ENCODE data around the gene JCAD.

Gene JCAD

GRCh38 chr10:30057894-30058556 lies 1.4 kb downstream of the JCAD start:
- DNase-seq, result peak; percentile 28 to 40

GRCh38 chr10:30057421-30057841 lies 2.0 kb downstream of the JCAD start:
- H3K14ac ChIP-seq (ENCODE audit: low read length), result no peak overlapping the region
- H3K36me3 ChIP-seq (ENCODE audit: control insufficient read depth in 1 of 2, insufficient read depth in 2 of 2, low read length in 2 of 2), result no peaks in the 10 kb centered on the region
- H3K27me3 ChIP-seq (ENCODE audit: insufficient read depth, low read length), result no peaks in the 10 kb centered on the region
- H2BK5ac ChIP-seq (ENCODE audit: low read depth, low read length, poor library complexity), result no peak overlapping the region
- peak overlapping the region; percentile 98 for H3K4me2 ChIP-seq (ENCODE audit: low read length)
- H3K23ac ChIP-seq (ENCODE audit: low read length), result no peak overlapping the region
- H3K27ac ChIP-seq (ENCODE audit: low read depth, low read length), result peak overlapping the region; percentile 68
- H2AK5ac ChIP-seq (ENCODE audit: low read length), result no peak overlapping the region
- no peak overlapping the region for H3K4me3 ChIP-seq (ENCODE audit: low read depth, low read length)
- H3K9me3 ChIP-seq (ENCODE audit: insufficient read depth, low read depth, low read length), result no peaks in the 10 kb centered on the region
- H2BK12ac ChIP-seq (ENCODE audit: low read length), result no peak overlapping the region
- H4K91ac ChIP-seq (ENCODE audit: low read depth, low read length), result no peak overlapping the region
- H3K4me1 ChIP-seq (ENCODE audit: control insufficient read depth in 1 of 2, insufficient read depth in 2 of 2, low read length in 2 of 2), result peaks cover 7 to 13% of the 10 kb centered on the region in 2 experiments
- WGBS (ENCODE audit: extremely low coverage, insufficient coverage, insufficient read length), result no CpG with 5 or more reads among the region's 5 CpGs
- H4K8ac ChIP-seq (ENCODE audit: low read depth, low read length), result no peak overlapping the region
- peaks cover 5% of the 10 kb centered on the region for H3K79me2 ChIP-seq (ENCODE audit: control insufficient read depth, insufficient read depth, low read length, poor library complexity)
- no peak overlapping the region for H4K12ac ChIP-seq (ENCODE audit: low read depth, low read length)
- H3K4ac ChIP-seq (ENCODE audit: low read depth, low read length), result no peak overlapping the region
- H2AFZ ChIP-seq (ENCODE audit: insufficient read depth, low read length, poor library complexity), result no peak overlapping the region
- H3K79me1 ChIP-seq (ENCODE audit: low read length), result peaks cover 14% of the 10 kb centered on the region
- DNase-seq, result peak; percentile 94 to 97
- no peak overlapping the region for H2BK120ac ChIP-seq (ENCODE audit: insufficient read depth, low read length, poor library complexity)
- no peak overlapping the region for H3K9ac ChIP-seq (ENCODE audit: low read length)
- H3K18ac ChIP-seq (ENCODE audit: low read length), result no peak overlapping the region

More at GRCh38 chr10:30057894-30058556, 1.4 kb downstream of the JCAD start:
- H3K79me2 ChIP-seq (ENCODE audit: control insufficient read depth, insufficient read depth, low read length, poor library complexity), result peaks cover 5% of the 10 kb centered on the region
- H3K23ac ChIP-seq (ENCODE audit: low read length), result no peak overlapping the region
- H3K18ac ChIP-seq (ENCODE audit: low read length), result no peak overlapping the region
- H2BK12ac ChIP-seq (ENCODE audit: low read length), result peak overlapping the region; percentile 51
- peak overlapping the region; percentile 68 for H3K27ac ChIP-seq (ENCODE audit: low read depth, low read length)
- H3K4ac ChIP-seq (ENCODE audit: low read depth, low read length), result no peak overlapping the region
- H3K79me1 ChIP-seq (ENCODE audit: low read length), result peaks cover 14% of the 10 kb centered on the region
- WGBS (ENCODE audit: extremely low coverage, insufficient coverage, insufficient read length), result no CpG with 5 or more reads among the region's 13 CpGs
- no peaks in the 10 kb centered on the region for H3K36me3 ChIP-seq (ENCODE audit: control insufficient read depth in 1 of 2, insufficient read depth in 2 of 2, low read length in 2 of 2)
- no peaks in the 10 kb centered on the region for H3K9me3 ChIP-seq (ENCODE audit: insufficient read depth, low read depth, low read length)
- H3K4me1 ChIP-seq (ENCODE audit: control insufficient read depth in 1 of 2, insufficient read depth in 2 of 2, low read length in 2 of 2), result peaks cover 7 to 13% of the 10 kb centered on the region in 2 experiments
- peak overlapping the region; percentile 18 for H2AK5ac ChIP-seq (ENCODE audit: low read length)
- H3K14ac ChIP-seq (ENCODE audit: low read length), result peak overlapping the region; percentile 81
- H3K4me2 ChIP-seq (ENCODE audit: low read length), result peak overlapping the region; percentile 98
- H4K8ac ChIP-seq (ENCODE audit: low read depth, low read length), result peak overlapping the region; percentile 42
- peak overlapping the region; percentile 56 for H2BK120ac ChIP-seq (ENCODE audit: insufficient read depth, low read length, poor library complexity)
- H2BK5ac ChIP-seq (ENCODE audit: low read depth, low read length, poor library complexity), result peak overlapping the region; percentile 36
- peak overlapping the region; percentile 34 for H3K9ac ChIP-seq (ENCODE audit: low read length)
- peak overlapping the region; percentile 90 for H4K91ac ChIP-seq (ENCODE audit: low read depth, low read length)
- H3K4me3 ChIP-seq (ENCODE audit: low read depth, low read length), result peak overlapping the region; percentile 92
- H4K12ac ChIP-seq (ENCODE audit: low read depth, low read length), result no peak overlapping the region
- H3K27me3 ChIP-seq (ENCODE audit: insufficient read depth, low read length), result no peaks in the 10 kb centered on the region
- H2AFZ ChIP-seq (ENCODE audit: insufficient read depth, low read length, poor library complexity), result peak overlapping the region; percentile 85

- Histone ChIP-seq H3K36me3 (ENCODE audit: control insufficient read depth in 1 of 2, insufficient read depth in 2 of 2, low read length in 2 of 2) (no peaks in the 10 kb centered on the region), H4K8ac (ENCODE audit: low read depth, low read length) (no peak overlapping the region), H3K14ac (ENCODE audit: low read length) (no peak overlapping the region), H2BK120ac (ENCODE audit: insufficient read depth, low read length, poor library complexity) (no peak overlapping the region), H2AK5ac (ENCODE audit: low read length) (no peak overlapping the region), H3K4me1 (ENCODE audit: control insufficient read depth in 1 of 2, insufficient read depth in 2 of 2, low read length in 2 of 2) (peaks cover 7 to 13% of the 10 kb centered on the region in 2 experiments), H3K9me3 (ENCODE audit: insufficient read depth, low read depth, low read length) (no peaks in the 10 kb centered on the region), H3K27me3 (ENCODE audit: insufficient read depth, low read length) (no peaks in the 10 kb centered on the region), H3K18ac (ENCODE audit: low read length) (no peak overlapping the region), H4K12ac (ENCODE audit: low read depth, low read length) (no peak overlapping the region), H2BK12ac (ENCODE audit: low read length) (no peak overlapping the region), H3K23ac (ENCODE audit: low read length) (no peak overlapping the region), H3K4ac (ENCODE audit: low read depth, low read length) (no peak overlapping the region), H3K79me1 (ENCODE audit: low read length) (peaks cover 14% of the 10 kb centered on the region), H3K4me2 (ENCODE audit: low read length) (peak overlapping the region; percentile 46), H3K79me2 (ENCODE audit: control insufficient read depth, insufficient read depth, low read length, poor library complexity) (peaks cover 7% of the 10 kb centered on the region), H3K9ac (ENCODE audit: low read length) (no peak overlapping the region), H2AFZ (ENCODE audit: insufficient read depth, low read length, poor library complexity) (no peak overlapping the region), H4K91ac (ENCODE audit: low read depth, low read length) (no peak overlapping the region), H3K4me3 (ENCODE audit: low read depth, low read length) (no peak overlapping the region), H3K27ac (ENCODE audit: low read depth, low read length) (peak overlapping the region; percentile 74), H2BK5ac (ENCODE audit: low read depth, low read length, poor library complexity) (no peak overlapping the region)
- no peak for DNase-seq
- no CpG with 5 or more reads among the region's 4 CpGs for WGBS (ENCODE audit: extremely low coverage, insufficient coverage, insufficient read length)
These were observed 2.5 kb downstream of the JCAD start for GRCh38 chr10:30056767-30057355.

GRCh38 chr10:30056281-30056680 lies 3.1 kb downstream of the JCAD start:
- no peak overlapping the region for H3K14ac ChIP-seq (ENCODE audit: low read length)
- no peak overlapping the region for H3K4me2 ChIP-seq (ENCODE audit: low read length)
- H3K4ac ChIP-seq (ENCODE audit: low read depth, low read length), result no peak overlapping the region
- no peak overlapping the region for H2BK5ac ChIP-seq (ENCODE audit: low read depth, low read length, poor library complexity)
- H4K12ac ChIP-seq (ENCODE audit: low read depth, low read length), result no peak overlapping the region
- H3K4me1 ChIP-seq (ENCODE audit: control insufficient read depth in 1 of 2, insufficient read depth in 2 of 2, low read length in 2 of 2), result peaks cover 7 to 13% of the 10 kb centered on the region in 2 experiments
- no peaks in the 10 kb centered on the region for H3K36me3 ChIP-seq (ENCODE audit: control insufficient read depth in 1 of 2, insufficient read depth in 2 of 2, low read length in 2 of 2)
- H2AFZ ChIP-seq (ENCODE audit: insufficient read depth, low read length, poor library complexity), result no peak overlapping the region
- WGBS (ENCODE audit: extremely low coverage, insufficient coverage, insufficient read length), result no CpG with 5 or more reads among the region's 1 CpG
- no peak overlapping the region for H2BK120ac ChIP-seq (ENCODE audit: insufficient read depth, low read length, poor library complexity)
- H3K18ac ChIP-seq (ENCODE audit: low read length), result no peak overlapping the region
- H3K27ac ChIP-seq (ENCODE audit: low read depth, low read length), result no peak overlapping the region
- peaks cover 7% of the 10 kb centered on the region for H3K79me2 ChIP-seq (ENCODE audit: control insufficient read depth, insufficient read depth, low read length, poor library complexity)
- no peak overlapping the region for H2AK5ac ChIP-seq (ENCODE audit: low read length)
- no peak overlapping the region for H4K8ac ChIP-seq (ENCODE audit: low read depth, low read length)
- no peak overlapping the region for H3K23ac ChIP-seq (ENCODE audit: low read length)
- no peak overlapping the region for H2BK12ac ChIP-seq (ENCODE audit: low read length)
- H3K27me3 ChIP-seq (ENCODE audit: insufficient read depth, low read length), result no peaks in the 10 kb centered on the region
- no peak overlapping the region for H3K4me3 ChIP-seq (ENCODE audit: low read depth, low read length)
- no peak overlapping the region for H3K9ac ChIP-seq (ENCODE audit: low read length)
- peaks cover 14% of the 10 kb centered on the region for H3K79me1 ChIP-seq (ENCODE audit: low read length)
- H4K91ac ChIP-seq (ENCODE audit: low read depth, low read length), result no peak overlapping the region
- peak in 1 of 2 donors; percentile 14 for DNase-seq
- H3K9me3 ChIP-seq (ENCODE audit: insufficient read depth, low read depth, low read length), result no peaks in the 10 kb centered on the region

Data from trophoblast cell (in vitro differentiated cells and primary cell).